ENCODE measurements around the gene DDX46.
"Not testable (repeated sequence)": the region's sequence is repeated elsewhere in the genome, so short reads cannot be mapped to it uniquely, and the experiment has no call there.

The DDX46 gene

DNA sequence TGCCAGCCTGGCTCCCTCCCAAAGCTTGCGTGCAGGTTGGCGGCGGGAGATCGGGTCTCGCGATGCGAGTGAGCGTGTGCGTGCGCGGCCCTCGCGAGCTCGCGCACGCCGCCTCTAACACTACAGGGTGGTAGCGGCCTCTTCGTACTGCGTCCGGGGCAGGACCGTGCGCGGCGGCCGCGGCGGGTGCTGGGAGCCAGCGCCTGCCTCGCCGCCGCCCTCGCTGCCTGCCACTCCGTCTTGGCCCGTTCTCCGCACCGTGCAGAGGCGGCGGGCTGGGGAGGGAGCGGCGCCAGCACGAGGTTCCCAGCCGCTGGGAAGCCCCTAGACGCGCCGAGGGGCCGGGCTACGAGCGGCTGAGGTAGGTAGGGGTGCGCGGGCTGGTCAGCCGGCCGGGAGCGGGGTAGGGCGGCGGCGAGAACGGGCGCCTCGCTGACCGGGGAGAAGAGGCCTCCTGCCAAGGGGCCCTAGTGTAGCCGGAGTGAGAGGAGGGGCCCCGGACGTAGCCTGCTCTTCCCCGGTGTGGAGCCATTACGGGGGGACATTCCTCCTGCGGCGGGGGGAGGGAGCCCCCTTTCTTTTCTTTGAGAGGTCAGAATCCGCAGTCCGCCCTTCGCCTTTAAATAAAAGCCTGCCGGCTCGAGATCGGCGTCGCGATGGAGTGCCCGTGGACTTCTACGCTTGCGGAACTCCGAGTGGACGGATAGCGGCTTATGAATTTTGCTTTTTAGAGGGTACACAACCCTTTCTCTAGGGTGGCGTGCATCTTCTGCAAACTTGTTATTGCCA lies 87.5 kb downstream of the DDX46 start, which contains the start of gene C5orf24:
Gene C5orf24, plus strand, starts transcription at position 117 of the 789 bp plus-strand sequence. CDS start 8,933 bp downstream, outside the sequence.
- DNase-seq: peak; percentile 95

DNA sequence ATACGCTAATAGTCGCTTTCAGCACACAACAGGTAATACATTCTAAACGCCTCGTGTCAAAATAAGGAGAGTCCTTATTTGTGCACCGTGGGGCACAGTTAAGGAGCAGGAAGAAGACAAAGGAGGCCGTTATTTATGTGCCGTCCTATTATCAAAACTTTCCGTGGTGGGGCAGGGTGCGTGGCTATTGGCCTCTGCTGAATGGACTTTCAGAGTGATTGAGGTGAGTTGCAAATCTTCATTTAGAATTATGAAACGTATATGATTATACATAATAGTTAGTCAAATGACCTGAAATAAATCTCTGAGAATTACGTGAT lies 88.0 kb downstream of the DDX46 start:
- peak; percentile 69 for DNase-seq

DNA sequence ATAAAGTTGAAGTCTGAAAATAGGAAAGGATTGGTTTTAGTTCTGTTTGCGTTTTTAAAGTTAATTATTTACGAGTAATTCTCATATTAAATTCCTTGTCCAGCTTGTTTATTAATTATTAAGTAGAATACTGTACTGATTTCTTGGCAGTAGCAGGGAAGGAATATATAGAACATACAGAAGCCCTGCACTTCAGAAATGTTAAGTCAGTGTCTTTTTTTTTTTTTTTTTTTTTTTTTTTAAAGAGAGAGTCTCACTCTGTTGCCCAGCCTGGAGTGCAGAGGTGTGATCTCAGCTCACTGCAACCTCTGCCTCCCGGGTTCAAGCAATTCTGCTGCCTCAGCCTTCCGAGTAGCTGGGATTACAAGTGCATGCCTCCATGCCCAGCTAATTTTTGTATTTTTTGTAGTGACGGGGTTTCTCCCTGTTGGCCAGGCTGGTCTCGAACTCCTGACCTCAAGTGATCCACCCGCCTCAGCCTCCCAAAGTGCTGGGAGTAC lies 90.9 kb downstream of the DDX46 start:
- not testable (repeated sequence) for DNase-seq

DNA sequence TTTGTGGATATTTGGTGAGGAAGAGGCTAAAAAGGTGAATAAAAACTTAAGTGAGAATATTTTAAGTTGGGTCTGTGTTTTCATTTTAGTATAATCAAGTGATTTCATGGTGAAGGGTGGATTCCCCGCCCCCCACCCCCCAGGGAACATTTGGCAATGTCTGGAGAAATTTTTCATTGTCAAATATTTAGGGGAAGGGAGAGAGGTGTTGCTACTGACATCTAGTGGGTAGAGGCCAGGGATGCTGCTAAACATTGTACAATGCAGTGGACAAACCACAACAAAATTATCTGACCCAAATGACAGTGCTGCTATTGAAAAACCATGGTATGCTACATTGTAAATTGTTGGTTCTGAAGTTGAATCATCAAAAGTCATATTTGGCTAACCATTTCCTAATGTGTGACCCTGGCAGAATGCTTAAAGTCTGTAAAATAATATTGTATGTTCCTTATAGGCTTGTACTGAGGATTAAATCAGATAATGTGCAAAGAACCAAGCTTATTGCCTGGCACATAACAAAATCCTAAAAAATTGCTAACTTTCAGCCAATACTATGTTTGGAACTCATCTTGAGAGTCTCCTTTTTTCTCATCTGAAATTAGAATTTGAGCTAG lies 92.8 kb downstream of the DDX46 start:
- peak; percentile 72 for DNase-seq

DNA sequence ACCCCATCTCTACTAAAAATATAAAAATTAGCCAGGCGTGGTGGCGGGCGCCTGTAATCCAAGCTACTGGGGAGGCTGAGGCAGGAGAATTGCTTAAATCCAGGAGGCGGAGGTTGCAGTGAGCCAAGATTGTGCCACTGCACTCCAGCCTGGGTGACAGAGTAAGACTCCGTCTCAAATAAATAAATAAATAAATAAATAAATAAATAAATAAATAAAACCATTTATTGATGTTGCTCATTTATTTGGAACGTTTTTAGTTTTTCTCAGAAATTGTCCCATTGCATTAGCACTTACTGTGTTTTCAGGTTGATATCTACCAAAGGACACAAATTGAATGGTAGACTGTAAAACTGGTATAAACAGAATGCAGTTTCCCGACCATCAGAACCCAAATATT lies 97.9 kb downstream of the DDX46 start:
- not testable (repeated sequence) for DNase-seq

DNA sequence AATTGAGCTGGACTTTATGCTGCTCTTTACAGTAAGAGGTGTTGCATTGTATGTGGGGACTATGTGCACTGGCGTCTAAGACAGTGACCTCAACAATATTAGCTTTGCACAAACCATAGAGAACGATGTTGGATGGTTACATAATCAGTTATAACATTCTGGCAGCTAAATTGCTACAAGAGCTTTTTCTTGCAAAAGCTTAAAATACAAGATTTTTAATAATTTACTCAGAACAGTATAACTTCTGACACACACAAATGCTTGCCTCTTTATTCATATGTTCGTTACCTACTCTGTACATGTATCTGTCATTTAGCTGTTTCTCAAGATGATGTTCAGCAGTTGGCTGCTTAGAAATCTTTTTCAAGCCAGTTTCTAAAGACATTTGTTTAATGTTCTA lies 98.8 kb downstream of the DDX46 start:
- no peak for DNase-seq

DNA sequence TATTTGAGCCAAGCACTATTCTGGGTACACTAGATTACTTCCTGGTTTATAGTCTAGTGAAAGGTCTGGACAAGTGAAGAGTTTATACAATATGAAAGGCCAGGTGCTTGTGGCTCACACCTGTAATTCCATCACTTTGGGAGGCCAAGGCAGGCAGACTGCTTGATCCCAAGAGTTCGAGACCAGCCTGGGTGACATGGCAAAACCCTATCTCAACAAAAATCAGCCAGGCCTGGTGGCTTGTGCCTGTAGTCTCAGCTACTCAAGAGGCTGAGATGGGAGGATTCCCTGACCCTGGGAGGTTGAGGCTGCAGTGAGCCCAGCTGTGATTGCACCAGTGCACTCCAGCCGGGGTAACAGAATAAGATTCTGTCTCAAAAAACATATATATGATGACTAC lies 106.1 kb downstream of the DDX46 start:
- DNase-seq: no peak

DNA sequence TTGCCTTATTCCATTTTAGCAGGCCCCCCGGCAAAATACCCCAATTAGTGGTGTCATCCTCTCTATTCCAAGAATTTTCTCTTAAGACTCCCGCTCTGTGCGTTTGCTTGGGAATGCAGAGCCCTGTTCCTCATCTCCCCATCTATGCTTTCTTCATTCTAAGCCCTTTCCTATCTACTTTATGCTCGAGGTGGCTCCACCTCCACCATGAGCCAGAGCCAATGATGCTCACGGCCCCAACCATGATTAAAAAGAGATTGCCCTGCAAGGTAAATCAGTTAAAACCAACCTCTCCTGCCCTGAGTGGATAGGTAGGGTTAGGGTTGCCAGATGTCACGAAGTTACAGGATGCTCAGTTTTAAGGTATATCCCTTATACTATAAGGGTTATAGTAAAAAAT lies 114.9 kb downstream of the DDX46 start:
- peak; percentile 29 for DNase-seq

DNA sequence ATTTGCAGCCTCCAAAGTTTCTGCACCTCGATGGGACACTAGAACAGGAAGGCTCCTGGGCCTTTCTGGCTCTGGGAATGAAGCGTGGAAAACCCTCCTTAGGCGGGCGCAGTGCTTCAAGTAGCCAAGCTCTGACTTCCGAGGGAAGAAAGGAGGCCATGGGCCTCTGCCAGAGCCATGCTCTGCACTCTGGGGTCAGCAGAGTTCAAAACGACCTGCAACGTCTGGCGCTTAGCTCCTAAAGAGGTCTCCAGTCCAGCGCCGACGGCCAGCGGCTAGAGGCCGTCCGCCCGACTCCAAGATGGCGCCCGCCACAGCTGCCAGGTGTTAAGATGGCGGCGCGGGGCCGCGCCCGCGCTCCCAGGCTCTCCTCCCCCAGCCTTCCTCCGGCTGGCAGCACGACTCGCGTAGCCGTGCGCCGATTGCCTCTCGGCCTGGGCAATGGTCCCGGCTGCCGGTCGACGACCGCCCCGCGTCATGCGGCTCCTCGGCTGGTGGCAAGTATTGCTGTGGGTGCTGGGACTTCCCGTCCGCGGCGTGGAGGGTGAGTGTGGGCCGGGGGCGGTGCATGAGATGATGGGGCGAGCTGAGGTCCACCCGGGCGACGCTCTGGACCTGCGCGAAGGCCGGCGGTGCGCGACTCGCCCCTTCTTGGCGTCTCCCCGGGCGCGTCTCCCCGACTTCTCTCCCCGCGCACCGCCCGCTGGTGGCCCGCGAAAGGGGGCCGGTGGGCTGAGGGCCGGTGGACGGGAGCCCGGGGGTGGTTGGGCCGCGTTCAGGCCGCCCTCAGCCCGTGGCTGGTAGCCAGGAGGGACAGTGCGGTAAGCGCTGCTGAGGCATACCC lies 115.6 kb downstream of the DDX46 start, which contains the start of gene TXNDC15:
Gene TXNDC15, plus strand, starts transcription at position 385 of the 844 bp plus-strand sequence. Its CDS starts 57 bp downstream, at position 442.
- peak; percentile 90 for DNase-seq

DNA sequence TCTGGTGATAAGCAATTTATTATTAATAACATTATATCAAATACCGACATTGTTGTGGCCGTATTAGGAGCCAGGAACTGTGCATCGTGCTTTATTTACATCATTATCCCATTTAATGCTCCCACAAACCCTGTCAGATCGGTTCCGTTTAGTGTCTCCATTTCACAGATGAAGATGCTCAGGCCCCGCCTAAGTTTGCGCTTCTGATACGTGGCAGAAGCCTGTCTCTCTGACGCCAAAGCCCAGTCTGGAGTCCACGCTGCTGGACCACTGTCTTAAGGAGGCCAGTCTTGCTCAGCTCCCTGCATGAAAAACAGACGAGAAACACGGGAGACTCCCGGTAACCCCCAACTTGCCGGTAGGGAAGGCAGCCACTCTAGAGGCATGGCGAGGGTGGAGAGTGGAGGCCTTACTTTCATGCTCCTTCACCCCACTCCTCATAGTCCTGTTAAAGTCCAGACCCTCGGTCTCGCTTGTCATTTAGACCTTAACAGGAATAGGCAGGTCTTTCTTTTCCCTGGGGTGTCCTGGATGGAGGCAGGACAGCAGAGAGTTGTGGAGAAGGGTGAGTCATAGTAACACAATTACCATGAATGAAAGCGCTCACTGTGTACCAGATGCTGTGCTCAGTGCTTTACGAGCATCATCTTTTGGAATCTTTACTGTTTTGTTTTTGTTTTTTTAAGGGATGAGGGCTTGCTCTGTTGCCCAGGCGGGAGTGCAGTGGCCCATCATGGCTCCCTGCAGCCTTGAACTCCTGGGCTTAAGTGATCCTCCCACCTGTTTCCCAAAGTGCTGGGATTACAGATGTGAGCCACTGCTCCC lies 116.5 kb downstream of the DDX46 start:
- peak; percentile 70 for DNase-seq

DNA sequence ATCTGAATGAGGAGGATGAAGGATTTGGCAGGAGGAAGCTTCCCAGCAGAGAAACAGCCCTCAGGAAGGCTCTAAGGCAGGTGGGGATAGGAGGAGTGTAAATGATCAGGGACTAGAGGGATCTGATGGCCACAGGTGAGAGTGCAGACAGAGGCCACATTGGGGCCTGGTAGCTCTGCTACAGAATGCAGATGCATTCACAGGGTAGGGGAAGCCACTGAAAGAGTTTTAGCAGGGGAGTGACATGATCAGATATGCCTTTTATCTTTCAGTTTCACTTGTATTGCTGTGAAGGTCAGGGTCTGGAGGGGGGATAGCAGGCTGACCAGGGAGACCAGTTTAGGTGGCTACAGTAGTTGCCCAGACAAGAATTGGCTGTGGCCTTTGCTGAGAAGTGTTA lies 118.6 kb downstream of the DDX46 start:
- peak; percentile 53 for DNase-seq

DNA sequence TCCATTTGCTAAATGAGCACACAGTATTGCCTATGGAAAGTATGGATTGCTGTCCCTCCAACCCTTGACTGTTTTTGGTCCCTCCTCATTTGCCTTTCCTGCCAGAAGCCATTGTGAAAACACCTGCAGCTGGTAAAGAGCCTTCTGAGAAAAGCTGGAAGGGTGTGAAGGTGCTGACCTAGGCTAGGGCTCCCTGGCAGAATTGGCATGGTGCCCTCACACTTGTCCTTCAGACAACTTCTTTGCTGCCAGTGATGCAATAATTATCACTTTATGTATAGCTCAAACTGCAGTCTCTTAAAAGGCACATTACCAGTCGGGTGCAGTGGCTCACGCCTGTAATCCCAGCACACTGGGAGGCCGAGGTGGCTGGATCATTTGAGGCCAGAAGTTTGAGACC lies 119.8 kb downstream of the DDX46 start:
- DNase-seq: peak; percentile 32

DNA sequence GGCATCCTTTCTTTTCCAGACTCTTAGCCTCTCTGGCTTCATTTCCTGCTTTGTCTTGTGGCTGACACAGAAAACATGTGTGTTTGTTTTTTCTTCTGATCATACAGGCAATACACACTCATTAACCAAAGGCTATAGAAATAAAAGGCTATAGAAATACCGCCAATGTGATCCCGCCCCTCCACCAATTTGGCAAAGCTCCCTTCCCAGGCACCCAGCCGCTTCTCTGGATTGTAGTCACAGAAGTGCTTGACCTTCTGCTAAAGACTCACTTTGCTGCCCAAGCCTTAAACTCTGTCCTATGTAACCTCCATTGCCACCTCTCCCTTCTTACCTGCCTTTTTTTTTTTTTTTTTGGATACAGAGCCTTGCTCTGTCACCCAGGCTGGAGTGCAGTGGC lies 120.9 kb downstream of the DDX46 start:
- DNase-seq: no peak

All from hematopoietic multipotent progenitor cell treated with erythropoietin and hydrocortisone succinate and interleukin-3 and kit ligand, for 6 days (in vitro differentiated cells).